Esophagus squamous epithelium (tissue), 5 donors: ENCODE measurements around the gene TANC1. TPM values are rescaled to one million over a fixed set of nuclear protein-coding genes. Genes with fewer than 3 reads are reported as not detected.

Source experiments
- DNase-seq: peaks from one replicate; lab custom pipeline; 2025; lab: John Stamatoyannopoulos, UW
- H3K27ac ChIP-seq, 4 donors: fragments of 200-600 bp; sonication (generic); one replicate each; pipeline ENCODE4 v1.5.1; 2016 to 2019; ENCODE audit warnings: mild to moderate bottlenecking in 1 of 4
- H3K27me3 ChIP-seq, 4 donors: fragments of 200-600 bp; sonication (generic); 1 replicate in 3 of 4; 2 replicates in 1 of 4; pipeline versions ENCODE4 v1.5.1 to v1.6.0; 2017 to 2021; ENCODE audit warnings: antibody characterized with exemption in 1 of 4
- H3K36me3 ChIP-seq, 3 donors: fragments of 200-600 bp; sonication (generic); one replicate each; pipeline ENCODE4 v1.5.1; 2016 to 2019
- H3K4me1 ChIP-seq, 3 donors: fragments of 200-600 bp; sonication (generic); one replicate each; pipeline ENCODE4 v1.5.1; 2017 to 2019
- H3K4me3 ChIP-seq, 4 donors: fragments of 200-600 bp; sonication (generic); 1 replicate in 3 of 4; 2 replicates in 1 of 4; pipeline ENCODE4 v1.5.1; 2016 to 2019; ENCODE audit warnings: mild to moderate bottlenecking in 2 of 4, moderate library complexity in 1 of 4
- H3K9me3 ChIP-seq, 3 donors: fragments of 200-600 bp; sonication (generic); one replicate each; pipeline ENCODE4 v1.5.1; 2016 to 2019
- POLR2A ChIP-seq, 4 donors: fragments of 450-650 bp; IDR thresholded peaks; one replicate each; pipeline ENCODE4 v1.6.1; 2017; ENCODE audit warnings: antibody characterized with exemption in 4 of 4, mild to moderate bottlenecking in 4 of 4, moderate library complexity in 3 of 4
- WGBS, 2 donors: methylation state at CpG; one replicate each; pipeline ENCODE4 v1.1.5; 2018; 5-methylcytosine and 5-hydroxymethylcytosine counted together
- intact Hi-C: fragments of 100-400 bp; cut with DNase I; formaldehyde crosslinking; loops from one replicate; pipeline ENCODE4 v1.15.0; 2022
- total RNA-seq, 4 donors: library from RNA; depleted of rRNA; stranded (reverse); fragments of >200 nt; gene quantifications; one replicate each; pipeline ENCODE4 v1.1.0, GENCODE V29; 2016
- TF ChIP-seq, protein P1 (sequence below), 6 experiments: fragments of 450-650 bp in 4 of 6; fragments of 200-600 bp in 2 of 6; sonication (generic) in 2 of 6; IDR thresholded peaks; one replicate each; pipeline ENCODE4 v1.5.1; 2016 to 2019; ENCODE audit warnings: antibody characterized with exemption in 6 of 6, mild to moderate bottlenecking in 4 of 6, moderate library complexity in 4 of 6
- donor health status: DM: yes; HTN: yes; CAD: no.

The TANC1 gene
- total RNA-seq, 4 donors from 2014 or later: 29.4 to 54.5 (median 42.2) TPM

DNA sequence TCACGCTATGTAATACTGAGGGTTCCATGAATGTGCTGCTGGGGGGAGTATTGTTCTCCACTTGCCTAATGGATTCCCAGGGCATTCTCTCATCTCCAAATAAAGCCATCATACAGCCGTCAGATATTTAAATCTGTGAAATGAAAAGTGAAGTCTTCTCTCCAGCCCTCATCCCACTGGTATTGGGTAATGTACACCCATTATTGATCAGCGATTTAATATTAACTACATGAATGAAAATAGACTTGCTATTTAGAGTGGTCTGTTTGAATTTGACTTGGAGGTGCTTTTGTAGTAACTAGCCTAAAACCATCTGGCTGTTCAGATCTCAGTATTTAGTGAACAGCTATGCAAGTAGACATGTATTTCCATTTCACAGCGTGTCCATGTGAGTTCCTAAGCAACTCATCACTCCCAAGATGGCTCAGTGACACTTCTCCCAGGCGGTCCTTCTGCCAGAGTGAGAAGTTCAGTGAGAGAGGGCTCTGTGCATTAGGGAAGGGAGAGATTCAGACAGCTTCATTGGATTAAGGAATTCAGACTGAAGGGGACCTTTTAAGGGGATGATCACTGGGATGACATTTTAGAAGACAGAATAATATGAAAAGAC, 177.4 kb downstream of the TANC1 start:
- intact Hi-C loops: no loop called here
- Histone ChIP-seq H3K9me3 (no peaks in the 10 kb centered on the region), H3K4me1 (peaks cover 5 to 72% (median 22%) of the 10 kb centered on the region in 3 donors), H3K4me3 (no peak overlapping the region), H3K27me3 (no peaks in the 10 kb centered on the region), H3K27ac (peak overlapping the region in 3 of 4 donors; percentile 86 to 91 (median 86)), H3K36me3 (peaks cover 0 to 22% (median 0%) of the 10 kb centered on the region in 3 donors)
- no peak for TF ChIP-seq POLR2A (IDR thresholded peaks at IDR 0.05)
- TF ChIP-seq, protein P1, sequence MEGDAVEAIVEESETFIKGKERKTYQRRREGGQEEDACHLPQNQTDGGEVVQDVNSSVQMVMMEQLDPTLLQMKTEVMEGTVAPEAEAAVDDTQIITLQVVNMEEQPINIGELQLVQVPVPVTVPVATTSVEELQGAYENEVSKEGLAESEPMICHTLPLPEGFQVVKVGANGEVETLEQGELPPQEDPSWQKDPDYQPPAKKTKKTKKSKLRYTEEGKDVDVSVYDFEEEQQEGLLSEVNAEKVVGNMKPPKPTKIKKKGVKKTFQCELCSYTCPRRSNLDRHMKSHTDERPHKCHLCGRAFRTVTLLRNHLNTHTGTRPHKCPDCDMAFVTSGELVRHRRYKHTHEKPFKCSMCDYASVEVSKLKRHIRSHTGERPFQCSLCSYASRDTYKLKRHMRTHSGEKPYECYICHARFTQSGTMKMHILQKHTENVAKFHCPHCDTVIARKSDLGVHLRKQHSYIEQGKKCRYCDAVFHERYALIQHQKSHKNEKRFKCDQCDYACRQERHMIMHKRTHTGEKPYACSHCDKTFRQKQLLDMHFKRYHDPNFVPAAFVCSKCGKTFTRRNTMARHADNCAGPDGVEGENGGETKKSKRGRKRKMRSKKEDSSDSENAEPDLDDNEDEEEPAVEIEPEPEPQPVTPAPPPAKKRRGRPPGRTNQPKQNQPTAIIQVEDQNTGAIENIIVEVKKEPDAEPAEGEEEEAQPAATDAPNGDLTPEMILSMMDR (IDR thresholded peaks at IDR 0.05): no peak
- 87 to 92% methylated on average over 4 to 5 of the region's 5 CpGs for WGBS, 2 donors
- DNase-seq: no peak

GRCh38 chr2:159146996-159147666, 178.7 kb downstream of the TANC1 start:
- peak overlapping the region in 1 of 4 donors; percentile 24 for H3K4me3 ChIP-seq
- peaks cover 0 to 30% (median 0%) of the 10 kb centered on the region in 3 donors for H3K36me3 ChIP-seq
- no peak for DNase-seq
- H3K4me1 ChIP-seq: peaks cover 5 to 72% (median 22%) of the 10 kb centered on the region in 3 donors
- H3K9me3 ChIP-seq: no peaks in the 10 kb centered on the region
- 34 to 37% methylated on average over 8 to 13 of the region's 14 CpGs for WGBS, 2 donors
- H3K27ac ChIP-seq: peak overlapping the region; percentile 72 to 91 (median 86)
- no peaks in the 10 kb centered on the region for H3K27me3 ChIP-seq
- intact Hi-C loops: no loop called here
- TF ChIP-seq, protein P1 (IDR thresholded peaks at IDR 0.05): no peak
- peak in 1 of 4 donors; percentile 34 for TF ChIP-seq POLR2A (IDR thresholded peaks at IDR 0.05)

- no peak for TF ChIP-seq POLR2A (IDR thresholded peaks at IDR 0.05)
- Histone ChIP-seq H3K27ac (peak overlapping the region; percentile 72 to 91 (median 86)), H3K9me3 (no peaks in the 10 kb centered on the region), H3K36me3 (peaks cover 0 to 30% (median 0%) of the 10 kb centered on the region in 3 donors), H3K4me3 (no peak overlapping the region), H3K27me3 (no peaks in the 10 kb centered on the region), H3K4me1 (peaks cover 5 to 75% (median 27%) of the 10 kb centered on the region in 3 donors)
- WGBS, 2 donors: 78 to 80% methylated on average over 3 of the region's 3 CpGs
- DNase-seq: no peak
- intact Hi-C loops: no loop called here
Observed at GRCh38 chr2:159147690-159148089, 179.2 kb downstream of the TANC1 start.

DNA sequence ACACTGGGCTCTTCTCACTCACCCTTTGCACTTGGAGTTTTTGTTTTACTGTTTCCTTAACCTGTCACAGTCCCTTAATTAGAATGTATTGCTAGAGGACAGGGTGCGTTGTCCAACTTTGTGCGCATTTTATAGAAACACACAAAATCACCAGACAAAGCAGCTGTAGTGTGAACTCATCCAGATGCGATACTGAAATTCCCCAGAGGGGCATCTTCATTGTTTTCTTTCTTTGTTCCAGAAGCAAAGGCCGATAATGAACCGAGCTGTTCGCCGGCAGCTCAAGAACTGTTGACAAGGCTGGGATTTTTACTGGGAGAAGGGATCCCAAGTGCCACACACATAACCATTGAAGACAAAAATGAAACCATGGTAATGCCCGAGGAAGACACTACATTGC, 180.5 kb downstream of the TANC1 start:
- intact Hi-C loops: no loop called here

GRCh38 chr2:159149747-159150146, 181.3 kb downstream of the TANC1 start:
- H3K4me3 ChIP-seq: no peak overlapping the region
- peaks cover 22 to 95% (median 47%) of the 10 kb centered on the region in 3 donors for H3K4me1 ChIP-seq
- no peak for TF ChIP-seq POLR2A (IDR thresholded peaks at IDR 0.05)
- TF ChIP-seq, protein P1 (IDR thresholded peaks at IDR 0.05): no peak

More for the DNA sequence above, 180.5 kb downstream of the TANC1 start:
- Histone ChIP-seq H3K27ac (peak overlapping the region in 2 of 4 donors; percentile 86 to 91), H3K9me3 (no peaks in the 10 kb centered on the region), H3K36me3 (peaks cover 0 to 30% (median 0%) of the 10 kb centered on the region in 3 donors), H3K27me3 (no peaks in the 10 kb centered on the region), H3K4me1 (peaks cover 15 to 87% (median 40%) of the 10 kb centered on the region in 3 donors), H3K4me3 (no peak overlapping the region)
- DNase-seq: no peak
- no peak for TF ChIP-seq POLR2A (IDR thresholded peaks at IDR 0.05)
- TF ChIP-seq, protein P1 (IDR thresholded peaks at IDR 0.05): no peak
- 89 to 91% methylated on average over 8 of the region's 8 CpGs for WGBS, 2 donors

More at GRCh38 chr2:159149747-159150146, 181.3 kb downstream of the TANC1 start:
- WGBS, 2 donors: 44 to 73% methylated on average over 2 of the region's 2 CpGs
- intact Hi-C loops: no loop called here
- H3K9me3 ChIP-seq: no peaks in the 10 kb centered on the region
- H3K27me3 ChIP-seq: no peaks in the 10 kb centered on the region
- H3K27ac ChIP-seq: peak overlapping the region in 1 of 4 donors; percentile 91
- DNase-seq: no peak
- peaks cover 0 to 30% (median 0%) of the 10 kb centered on the region in 3 donors for H3K36me3 ChIP-seq
